SH-SY5Y (cell line): ENCODE measurements around the gene PAWR.

Source experiments
- GATA2 ChIP-seq: IDR thresholded peaks from 2 replicates; pipeline ENCODE4 v1.6.1; 2011; ENCODE audit warnings: mild to moderate bottlenecking, low read depth, low read length
- GATA3 ChIP-seq: IDR thresholded peaks from 2 replicates; pipeline ENCODE4 v1.6.1; 2011; ENCODE audit warnings: low read depth, mild to moderate bottlenecking, low read length, moderate library complexity

- TF ChIP-seq GATA2 (no peak), GATA3 (no peak)
Measured at GRCh38 chr12:79592865-79593264, 97.9 kb downstream of the PAWR start.
